GM19328 (cell line): ENCODE results near the gene SLC25A51.
"Not testable (repeated sequence)": the region's sequence is repeated elsewhere in the genome, so short reads cannot be mapped to it uniquely, and the experiment has no call there.

Experiments
- ATAC-seq: cut with Tn5 transposase; IDR thresholded peaks from one replicate; pipeline ENCODE4 v1.9.1; 2021; ENCODE audit warnings: mild to moderate bottlenecking, moderate library complexity; ENCODE audit not compliant: unreplicated experiment

The SLC25A51 gene

GRCh38 chr9:37905776-37906175 lies 1.8 kb upstream of the SLC25A51 start:
- ATAC-seq = no peak

DNA sequence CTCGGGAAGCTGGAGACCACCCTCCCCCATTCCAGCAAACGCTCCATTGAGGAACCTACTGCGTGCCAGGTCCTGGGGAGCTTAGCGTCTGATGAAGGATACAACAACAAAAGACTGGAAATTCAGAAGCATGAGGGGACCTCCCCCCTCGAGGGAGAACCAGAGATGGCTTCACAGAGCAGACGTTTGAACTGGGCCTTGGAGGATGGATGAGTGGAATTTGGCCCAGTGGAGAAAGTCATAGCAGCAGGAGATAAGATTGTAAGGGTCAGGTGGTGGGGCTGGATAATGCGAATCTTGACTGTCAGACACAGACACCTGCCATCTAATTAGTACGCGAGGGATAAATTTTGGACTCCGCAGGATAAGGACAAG lies 1.2 kb upstream of the SLC25A51 start:
- no peak for ATAC-seq

- ATAC-seq = no peak
Observed at GRCh38 chr9:37904445-37905130, 661 bp upstream of the SLC25A51 start.

DNA sequence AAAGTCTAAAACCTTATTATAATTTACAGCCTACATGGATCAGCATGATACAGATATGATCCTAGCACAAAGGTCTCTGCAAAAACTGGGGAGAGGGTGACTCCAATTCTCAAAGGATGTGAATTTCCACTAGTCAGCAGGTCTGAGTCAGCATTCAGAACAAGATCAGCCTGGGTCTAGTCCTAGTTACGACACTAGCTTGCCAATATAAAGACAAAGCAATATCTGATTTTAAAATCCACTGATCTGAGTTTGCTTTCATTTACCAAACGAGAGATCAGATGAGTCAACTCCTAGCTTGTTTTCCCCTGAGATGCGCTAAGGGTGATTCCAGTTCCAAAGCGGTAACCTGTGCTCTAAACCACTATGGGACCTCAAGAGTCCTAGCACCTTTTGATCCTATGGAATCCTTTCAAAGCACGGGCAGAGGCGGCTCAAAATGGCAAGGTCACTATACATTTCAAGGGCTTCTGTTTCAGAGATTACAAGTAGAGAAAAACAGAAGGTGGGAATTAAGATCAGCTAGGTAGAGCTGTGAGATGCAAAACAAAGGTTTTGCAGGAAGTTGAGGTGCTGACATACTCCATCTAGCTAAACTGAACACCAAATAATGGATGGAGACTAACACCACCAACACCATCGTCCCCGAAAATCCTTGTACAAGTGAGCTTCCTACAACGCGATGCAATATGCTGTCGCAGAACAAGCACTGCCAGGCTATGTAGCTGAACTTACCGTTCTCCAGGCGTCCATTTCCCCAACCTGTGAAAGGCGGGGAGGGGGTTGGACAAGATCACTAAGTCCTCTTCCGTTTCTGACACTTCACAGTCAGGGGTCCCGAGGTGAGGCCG lies 906 bp downstream of the SLC25A51 start:
- ATAC-seq = no peak

DNA sequence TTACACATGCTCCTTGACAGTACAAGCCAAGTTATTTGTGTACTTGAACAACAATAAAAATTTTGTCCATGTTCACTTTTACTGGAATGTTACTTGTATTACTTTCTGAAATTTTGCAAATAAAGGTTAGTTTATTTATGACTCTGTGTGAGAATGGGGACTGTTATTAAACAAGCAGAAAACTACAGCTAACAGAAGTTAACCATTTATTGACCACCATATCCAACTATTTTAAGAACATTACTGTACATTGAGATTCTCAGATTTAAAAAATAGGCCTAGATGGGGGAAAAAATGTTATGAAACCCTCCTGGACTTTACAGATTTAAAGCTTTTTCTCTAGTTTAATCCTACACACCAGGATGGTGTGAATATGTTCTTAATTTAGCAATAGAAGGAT lies 1.8 kb downstream of the SLC25A51 start:
- ATAC-seq = no peak

- no peak for ATAC-seq
Observed at GRCh38 chr9:37899041-37899440, 4.9 kb downstream of the SLC25A51 start.

DNA sequence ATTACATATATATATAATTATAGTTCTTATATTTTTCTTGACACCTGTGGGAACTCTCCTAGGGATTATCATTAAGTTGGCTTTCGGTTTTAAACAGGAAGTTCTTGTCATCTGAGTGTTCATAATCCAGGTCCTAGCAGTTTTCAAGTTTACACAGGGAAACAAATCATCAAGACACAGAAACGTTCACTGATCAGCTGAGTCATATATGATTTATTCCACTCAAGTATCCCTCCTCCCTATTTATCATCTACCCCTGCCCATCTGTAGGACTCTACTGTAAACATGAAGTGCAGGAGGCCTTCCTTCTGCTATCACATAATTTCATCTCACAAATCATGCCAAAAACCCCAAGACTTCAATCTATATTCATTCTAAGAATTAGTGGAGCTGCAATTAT lies 6.3 kb downstream of the SLC25A51 start:
- ATAC-seq = no peak

DNA sequence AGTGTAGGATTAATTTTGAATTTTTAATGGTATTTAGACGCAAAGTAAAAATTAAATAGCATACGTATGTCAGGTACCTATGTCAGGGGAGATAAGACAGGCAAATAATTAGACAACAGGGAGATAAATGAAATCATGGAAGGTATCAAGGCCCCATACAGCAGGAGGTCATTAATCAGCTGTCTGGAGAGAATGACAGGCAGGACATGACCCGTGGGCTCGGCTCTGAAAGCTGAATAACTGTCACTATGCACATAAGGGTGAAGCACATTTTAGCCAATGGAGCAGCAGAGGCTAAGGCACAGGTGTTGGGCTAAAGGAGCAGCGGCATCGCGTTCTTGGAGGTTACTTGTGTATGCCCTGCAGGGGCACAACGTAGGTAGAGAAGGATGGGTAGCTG lies 11.9 kb downstream of the SLC25A51 start:
- ATAC-seq = no peak

- ATAC-seq = not testable (repeated sequence)
Observed at GRCh38 chr9:37891042-37891441, 12.9 kb downstream of the SLC25A51 start.

GRCh38 chr9:37889536-37889935 lies 14.4 kb downstream of the SLC25A51 start:
- no peak for ATAC-seq

GRCh38 chr9:37887977-37888583 lies 15.8 kb downstream of the SLC25A51 start:
- not testable (repeated sequence) for ATAC-seq

- no peak for ATAC-seq
Observed at GRCh38 chr9:37880916-37881479, 22.9 kb downstream of the SLC25A51 start.

DNA sequence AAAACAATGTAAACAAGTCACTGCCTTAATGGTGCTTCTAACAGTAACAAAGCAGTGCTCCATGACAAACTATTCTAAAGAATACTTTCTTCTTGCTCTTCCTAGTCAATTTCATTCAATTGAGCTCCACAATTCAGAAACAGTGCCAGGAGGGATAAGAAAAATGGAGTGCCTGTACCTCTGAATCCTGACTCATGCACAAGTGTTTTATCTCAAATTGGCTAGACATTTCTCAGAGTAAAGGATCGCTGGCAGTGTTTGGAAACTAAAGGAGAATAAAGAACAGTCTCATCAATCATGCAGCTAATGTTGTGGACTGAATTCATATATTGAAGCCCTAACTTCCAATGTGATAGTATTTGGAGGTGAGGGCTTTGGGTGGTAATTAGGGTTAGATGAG lies 27.6 kb downstream of the SLC25A51 start:
- ATAC-seq = no peak

GRCh38 chr9:37873955-37874354 lies 30.0 kb downstream of the SLC25A51 start:
- ATAC-seq = no peak

GRCh38 chr9:37870799-37871176 lies 33.1 kb downstream of the SLC25A51 start:
- ATAC-seq = no peak

GRCh38 chr9:37870081-37870798 lies 33.7 kb downstream of the SLC25A51 start:
- ATAC-seq = no peak

DNA sequence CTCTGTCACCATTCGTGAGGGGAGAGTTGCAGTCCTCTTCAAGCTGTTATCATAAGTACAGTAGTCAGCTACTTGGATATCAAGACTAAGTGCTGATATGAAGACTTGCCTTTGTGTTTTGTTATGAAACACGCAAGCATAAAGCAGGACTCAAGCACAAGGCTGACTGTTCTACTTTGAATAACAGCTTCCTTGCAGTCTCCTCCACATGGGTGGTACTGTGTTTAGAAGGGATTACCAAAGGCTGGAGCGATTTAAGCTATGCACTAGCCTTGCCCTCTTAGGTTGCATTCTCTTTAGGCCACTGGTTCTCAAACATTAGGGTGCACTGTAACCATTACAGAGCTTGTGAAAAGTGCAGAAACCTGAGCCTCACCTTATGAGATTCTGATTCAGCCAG lies 41.4 kb downstream of the SLC25A51 start:
- no peak for ATAC-seq

GRCh38 chr9:37859043-37859442 lies 44.9 kb downstream of the SLC25A51 start:
- ATAC-seq = no peak

- no peak for ATAC-seq
Observed at GRCh38 chr9:37856551-37856950, 47.4 kb downstream of the SLC25A51 start.

DNA sequence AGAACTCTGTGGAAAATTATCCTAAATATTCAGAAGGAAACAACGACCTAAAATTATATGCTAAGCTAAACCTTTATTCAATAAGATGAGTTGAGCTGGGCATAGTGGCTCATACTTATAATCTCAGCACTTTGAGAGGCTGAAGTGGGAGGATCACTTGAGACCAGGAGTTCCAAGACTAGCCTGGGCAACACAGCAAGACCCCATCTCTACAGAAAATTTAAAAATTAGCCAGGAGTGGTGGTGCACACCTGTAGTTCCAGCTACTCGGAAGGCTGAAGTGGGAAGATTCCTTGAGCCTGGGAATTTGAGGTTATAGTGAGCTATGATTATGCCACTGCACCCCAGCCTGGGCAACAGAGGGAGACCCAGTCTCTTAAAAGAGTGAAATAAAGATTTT lies 51.7 kb downstream of the SLC25A51 start:
- no peak for ATAC-seq

DNA sequence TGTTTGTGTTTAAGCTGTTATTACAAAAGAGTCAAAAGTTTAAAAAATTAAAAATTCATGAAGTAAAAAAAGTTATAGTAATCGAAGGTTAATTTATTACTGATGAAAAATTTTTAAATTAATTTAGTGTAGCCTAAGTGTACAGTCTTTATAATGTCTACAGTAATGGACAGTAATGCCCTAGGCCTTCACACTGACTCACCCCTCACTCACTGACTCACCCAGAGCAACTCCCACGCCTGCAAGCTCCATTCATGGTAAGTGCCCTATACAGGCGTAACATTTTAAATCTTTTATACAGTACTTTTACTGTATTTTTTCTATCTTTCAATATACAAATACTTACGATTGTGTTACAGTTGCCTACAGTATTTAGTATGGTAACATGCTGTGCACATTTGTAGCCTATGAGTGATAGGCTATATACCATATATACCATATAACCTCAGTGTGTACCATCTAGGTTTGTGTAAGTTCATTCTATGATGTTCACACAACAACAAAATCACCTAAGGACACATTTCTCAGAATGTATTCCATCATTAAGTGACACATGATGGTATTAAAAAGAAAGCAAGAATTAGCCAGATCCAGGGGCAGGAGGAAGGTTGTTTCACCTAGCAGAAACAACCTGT lies 63.2 kb downstream of the SLC25A51 start:
- no peak for ATAC-seq
